ENCODE data around the gene SYNPO2.

GRCh38 chr4:119040694-119041185 is 152.1 kb downstream of the SYNPO2 start:
- TF ChIP-seq CTCF (IDR thresholded peaks at IDR 0.05; ENCODE audit: borderline replicate concordance, extremely low read depth, low read length, poor library complexity, severe bottlenecking) (no peak), EZH2 (IDR thresholded peaks at IDR 0.05; ENCODE audit: borderline replicate concordance, low read depth, low read length, severe bottlenecking) (no peak)

Measured in DND-41 (cell line).